WTC11 (cell line): ENCODE data around the gene CARD9. TPM values are rescaled to one million over a fixed set of nuclear protein-coding genes. Genes with fewer than 3 reads are reported as not detected.

ENCODE experiments used
- ATAC-seq: fragments of 200-7000 bp; cut with Tn5 transposase; 2 replicates; pipeline ENCODE4 v1.10.0; 2021; ENCODE audit warnings: mild to moderate bottlenecking, moderate library complexity
- CTCF ChIA-PET: fragments of 300-600 bp; sonication (Branson Sonifier 250); formaldehyde crosslinking; loops from one replicate; lab custom pipeline; 2021; ENCODE audit warnings: antibody characterized with exemption; lab: Charles Lee
- POLR2A ChIA-PET: fragments of 350-600 bp; sonication (Branson Sonifier 250); formaldehyde crosslinking; loops from one replicate; lab custom pipeline; 2021; ENCODE audit warnings: antibody characterized with exemption; lab: Charles Lee
- DNase-seq: peaks from one replicate; pipeline ENCODE4 v3.0.0; 2021; ENCODE audit warnings: low spot score
- H3K27ac Mint-ChIP-seq: 2 replicates; pipeline ENCODE4 v1.8.0; 2021; ENCODE audit warnings: mixed read lengths
- H3K27me3 Mint-ChIP-seq: 2 replicates; pipeline ENCODE4 v1.8.0; 2021; ENCODE audit warnings: low read depth, mild to moderate bottlenecking, moderate library complexity, mixed read lengths
- H3K36me3 Mint-ChIP-seq: 2 replicates; pipeline ENCODE4 v1.8.0; 2021; ENCODE audit warnings: mixed read lengths
- H3K4me1 Mint-ChIP-seq: 2 replicates; pipeline ENCODE4 v1.8.0; 2022; ENCODE audit warnings: mixed read lengths
- H3K4me3 Mint-ChIP-seq: 2 replicates; pipeline ENCODE4 v1.8.0; 2021; ENCODE audit warnings: mild to moderate bottlenecking, moderate library complexity, mixed read lengths
- H3K9me3 Mint-ChIP-seq: 2 replicates; pipeline ENCODE4 v1.8.0; 2021; ENCODE audit warnings: mixed read lengths
- AR ChIP-seq: fragments of 250-450 bp; sonication (Bioruptor Pico); IDR thresholded peaks from 2 replicates; pipeline ENCODE4 v1.9.0; 2021; ENCODE audit warnings: mild to moderate bottlenecking
- ATF1 ChIP-seq: sonication (generic); formaldehyde crosslinking; IDR thresholded peaks from 2 replicates; pipeline ENCODE4 v1.8.1; 2023; ENCODE audit warnings: mild to moderate bottlenecking, moderate library complexity, missing genetic modification reagents
- CBFB ChIP-seq: sonication (generic); formaldehyde crosslinking; IDR thresholded peaks from 2 replicates; pipeline ENCODE4 v1.8.1; 2022; ENCODE audit warnings: mild to moderate bottlenecking, low read depth, missing genetic modification reagents
- CREM ChIP-seq: sonication (generic); formaldehyde crosslinking; IDR thresholded peaks from 2 replicates; pipeline ENCODE4 v1.8.1; 2022; ENCODE audit warnings: mild to moderate bottlenecking, missing genetic modification reagents, moderate library complexity
- E2F4 ChIP-seq: sonication (generic); formaldehyde crosslinking; IDR thresholded peaks from 2 replicates; pipeline ENCODE4 v1.8.1; 2022; ENCODE audit warnings: low read depth, mild to moderate bottlenecking, moderate library complexity, missing genetic modification reagents, borderline replicate concordance
- ETV6 ChIP-seq: sonication (generic); formaldehyde crosslinking; IDR thresholded peaks from 2 replicates; pipeline ENCODE4 v1.8.1; 2022; ENCODE audit warnings: mild to moderate bottlenecking, missing genetic modification reagents
- FOXK1 ChIP-seq: sonication (generic); formaldehyde crosslinking; IDR thresholded peaks from 2 replicates; pipeline ENCODE4 v1.8.0; 2022; ENCODE audit warnings: mild to moderate bottlenecking, moderate library complexity, missing genetic modification reagents
- FOXP4 ChIP-seq: sonication (generic); formaldehyde crosslinking; IDR thresholded peaks from 2 replicates; pipeline ENCODE4 v1.8.0; 2022; ENCODE audit warnings: mild to moderate bottlenecking, missing genetic modification reagents
- MLX ChIP-seq: sonication (generic); formaldehyde crosslinking; IDR thresholded peaks from 2 replicates; pipeline ENCODE4 v1.8.1; 2023; ENCODE audit warnings: mild to moderate bottlenecking, missing genetic modification reagents, moderate library complexity
- OVOL2 ChIP-seq: fragments of 250-450 bp; sonication (Bioruptor Pico); IDR thresholded peaks from 2 replicates; pipeline ENCODE4 v1.9.0; 2021; ENCODE audit warnings: mild to moderate bottlenecking, borderline replicate concordance
- PRDM15 ChIP-seq: sonication (generic); formaldehyde crosslinking; IDR thresholded peaks from 2 replicates; pipeline ENCODE4 v1.8.0; 2022; ENCODE audit warnings: missing genetic modification reagents
- ZNF219 ChIP-seq: sonication (generic); formaldehyde crosslinking; IDR thresholded peaks from 2 replicates; pipeline ENCODE4 v1.8.0; 2023; ENCODE audit warnings: missing genetic modification reagents, mild to moderate bottlenecking, borderline replicate concordance
- ZNF317 ChIP-seq: sonication (generic); formaldehyde crosslinking; IDR thresholded peaks from 2 replicates; pipeline ENCODE4 v1.8.1; 2023; ENCODE audit warnings: low read depth, mild to moderate bottlenecking, moderate library complexity, missing genetic modification reagents, borderline replicate concordance
- ZNF416 ChIP-seq: fragments of 250-450 bp; sonication (Bioruptor Pico); IDR thresholded peaks from 2 replicates; pipeline ENCODE4 v1.9.0; 2021; ENCODE audit warnings: mild to moderate bottlenecking, inconsistent platforms
- ZNF425 ChIP-seq: fragments of 250-450 bp; sonication (Bioruptor Pico); conservative IDR thresholded peaks from 2 replicates; pipeline ENCODE4 v1.9.0; 2021; ENCODE audit warnings: mild to moderate bottlenecking
- ZSCAN18 ChIP-seq: fragments of 250-450 bp; sonication (Bioruptor Pico); IDR thresholded peaks from 2 replicates; pipeline ENCODE4 v2.1.2; 2022; ENCODE audit warnings: mild to moderate bottlenecking, moderate library complexity
- total RNA-seq: library from RNA; stranded (reverse); gene quantifications from 3 replicates; pipeline ENCODE4 v1.2.3, GENCODE V29; 2021

CARD9 gene
- total RNA-seq, 1 experiment from 2014 or later, result 0.96 TPM

- peaks cover 42% of the 10 kb centered on the region for H3K36me3 Mint-ChIP-seq
- no peaks in the 10 kb centered on the region for H3K9me3 Mint-ChIP-seq
- no peak overlapping the region for H3K4me3 Mint-ChIP-seq
- CTCF ChIA-PET, result interaction anchor here (0.7 kb wide), 1 partner anchor 59 kb away, joined by 4 read pairs; the partner anchor contains the start of gene GPSM1
- ATAC-seq, result no peak
- TF ChIP-seq ETV6 (CRISPR knock-in tag), result no peak
- no peak for TF ChIP-seq AR (CRISPR knock-in tag)
- no peak for TF ChIP-seq OVOL2 (CRISPR knock-in tag)
- TF ChIP-seq E2F4 (CRISPR knock-in tag), result no peak
- TF ChIP-seq FOXK1 (CRISPR knock-in tag), result no peak
- TF ChIP-seq ATF1 (CRISPR knock-in tag), result no peak
- TF ChIP-seq FOXP4, result no peak
- TF ChIP-seq MLX (CRISPR knock-in tag), result no peak
- no peak for TF ChIP-seq CBFB (CRISPR knock-in tag)
- no peak for TF ChIP-seq ZNF317 (CRISPR knock-in tag)
- no peak for TF ChIP-seq CREM
- no peak for TF ChIP-seq PRDM15 (CRISPR knock-in tag)
- no peak for TF ChIP-seq ZSCAN18 (CRISPR knock-in tag)
- no peak for TF ChIP-seq ZNF425 (CRISPR knock-in tag)
- no peak for TF ChIP-seq ZNF219 (CRISPR knock-in tag)
- no peak for TF ChIP-seq ZNF416
- TF ChIP-seq, all 79 proteins: peak for 0
- H3K4me1 Mint-ChIP-seq, result no peaks in the 10 kb centered on the region
- H3K27ac Mint-ChIP-seq, result no peak overlapping the region
- H3K27me3 Mint-ChIP-seq, result no peaks in the 10 kb centered on the region
- POLR2A ChIA-PET, result interaction anchor here (0.7 kb wide), 1 partner anchor 1276 kb away, joined by 4 read pairs; no protein-coding TSS in a partner anchor
- DNase-seq, result no peak
Measured at GRCh38 chr9:136386018-136386417, 12.5 kb upstream of the CARD9 start.
